Activated B cell treated with CpG ODN at 0.5 μM for 24 hours (primary cell): Measurements from ENCODE around the gene P3H1. TPM values are rescaled to one million over a fixed set of nuclear protein-coding genes. Genes with fewer than 3 reads are reported as not detected.

ENCODE experiments used
- ATAC-seq: fragments of 200-7000 bp; cut with Tn5 transposase; one replicate; pipeline ENCODE4 v1.10.0; 2021; ENCODE audit warnings: low read depth, mild to moderate bottlenecking, moderate library complexity
- CTCF ChIA-PET: fragments of 350-600 bp; sonication (Branson Sonifier 250); formaldehyde crosslinking; loops from one replicate; lab custom pipeline; 2021; ENCODE audit warnings: antibody characterized with exemption; lab: Charles Lee
- POLR2A ChIA-PET: fragments of 350-600 bp; sonication (Branson Sonifier 250); formaldehyde crosslinking; loops from one replicate; lab custom pipeline; 2021; ENCODE audit warnings: antibody characterized with exemption; lab: Charles Lee
- DNase-seq: peaks from one replicate; pipeline ENCODE4 v3.0.0; 2022
- H3K27ac Mint-ChIP-seq: one replicate; pipeline ENCODE4 v1.8.0; 2020; ENCODE audit warnings: mixed read lengths
- H3K27me3 Mint-ChIP-seq: one replicate; pipeline ENCODE4 v1.8.0; 2021; ENCODE audit warnings: mixed read lengths
- H3K36me3 Mint-ChIP-seq: one replicate; pipeline ENCODE4 v1.8.0; 2021; ENCODE audit warnings: low read depth, mixed read lengths
- H3K4me1 Mint-ChIP-seq: one replicate; pipeline ENCODE4 v1.8.0; 2021; ENCODE audit warnings: mixed read lengths
- H3K4me3 Mint-ChIP-seq: one replicate; pipeline ENCODE4 v1.8.0; 2020; ENCODE audit warnings: mild to moderate bottlenecking, mixed read lengths
- H3K9me3 Mint-ChIP-seq: one replicate; pipeline ENCODE4 v1.8.0; 2020; ENCODE audit warnings: mixed read lengths
- CTCF ChIP-seq: fragments of 200-600 bp; IDR thresholded peaks from one replicate; pipeline ENCODE4 v1.8.0; 2022; ENCODE audit warnings: antibody characterized with exemption, mild to moderate bottlenecking
- intact Hi-C: fragments of 100-400 bp; cut with micrococcal nuclease; formaldehyde crosslinking; loops from one replicate; pipeline ENCODE4 v1.15.1; 2024
- total RNA-seq: library from RNA; stranded (reverse); gene quantifications from 2 replicates; pipeline ENCODE4 v1.2.3, GENCODE V29; 2022

The P3H1 gene
- total RNA-seq, 1 donor from 2014 or later, result 27.1 TPM

- Mint-ChIP-seq H3K27ac (no peak overlapping the region), H3K9me3 (no peaks in the 10 kb centered on the region), H3K27me3 (no peaks in the 10 kb centered on the region), H3K36me3 (peaks cover 46% of the 10 kb centered on the region), H3K4me1 (no peaks in the 10 kb centered on the region), H3K4me3 (no peak overlapping the region)
- no peak for DNase-seq
- ATAC-seq, result no peak
- no peak for TF ChIP-seq CTCF
- ChIA-PET CTCF (no interaction called here), POLR2A (interaction anchor here (1.2 kb wide), 1 partner anchor 40 kb away, joined by 3 read pairs; the partner anchor contains the start of gene ZNF691)
- intact Hi-C loops, result no loop called here
Measured at GRCh38 chr1:42806593-42806992, 39.8 kb upstream of the P3H1 start.

- peaks cover 42% of the 10 kb centered on the region for H3K36me3 Mint-ChIP-seq
- H3K4me3 Mint-ChIP-seq, result no peak overlapping the region
- ChIA-PET CTCF (no interaction called here), POLR2A (interaction anchor here (1.2 kb wide), 1 partner anchor 40 kb away, joined by 3 read pairs; the partner anchor contains the start of gene ZNF691)
- H3K4me1 Mint-ChIP-seq, result no peaks in the 10 kb centered on the region
- no peak overlapping the region for H3K27ac Mint-ChIP-seq
- TF ChIP-seq CTCF, result no peak
- H3K27me3 Mint-ChIP-seq, result no peaks in the 10 kb centered on the region
- no peaks in the 10 kb centered on the region for H3K9me3 Mint-ChIP-seq
- DNase-seq, result no peak
- ATAC-seq, result no peak
- intact Hi-C loops, result no loop called here
Measured at GRCh38 chr1:42806171-42806570, 39.3 kb upstream of the P3H1 start.

- POLR2A ChIA-PET, result no interaction called here
- Mint-ChIP-seq H3K9me3 (no peaks in the 10 kb centered on the region), H3K4me3 (no peak overlapping the region), H3K27me3 (no peaks in the 10 kb centered on the region), H3K27ac (no peak overlapping the region), H3K4me1 (no peaks in the 10 kb centered on the region), H3K36me3 (peaks cover 21% of the 10 kb centered on the region)
- DNase-seq, result no peak
- CTCF ChIA-PET, result no interaction called here
- no peak for ATAC-seq
- intact Hi-C loops, result no loop called here
- TF ChIP-seq CTCF, result no peak
Measured at GRCh38 chr1:42801832-42802473, 35.1 kb upstream of the P3H1 start.

- POLR2A ChIA-PET, result no interaction called here
- no peak overlapping the region for H3K27ac Mint-ChIP-seq
Measured at GRCh38 chr1:42797979-42798378, 31.2 kb upstream of the P3H1 start.

GRCh38 chr1:42797414-42797813 lies 30.6 kb upstream of the P3H1 start:
- Mint-ChIP-seq H3K36me3 (no peaks in the 10 kb centered on the region), H3K9me3 (no peaks in the 10 kb centered on the region), H3K27ac (no peak overlapping the region), H3K4me1 (no peaks in the 10 kb centered on the region), H3K4me3 (no peak overlapping the region), H3K27me3 (no peaks in the 10 kb centered on the region)
- no peak for ATAC-seq
- ChIA-PET POLR2A (no interaction called here), CTCF (no interaction called here)
- TF ChIP-seq CTCF, result no peak
- intact Hi-C loops, result no loop called here
- no peak for DNase-seq

More at GRCh38 chr1:42797979-42798378, 31.2 kb upstream of the P3H1 start:
- no peak for TF ChIP-seq CTCF
- H3K4me1 Mint-ChIP-seq, result no peaks in the 10 kb centered on the region
- no peaks in the 10 kb centered on the region for H3K9me3 Mint-ChIP-seq
- H3K4me3 Mint-ChIP-seq, result no peak overlapping the region
- CTCF ChIA-PET, result no interaction called here
- H3K36me3 Mint-ChIP-seq, result no peaks in the 10 kb centered on the region
- intact Hi-C loops, result no loop called here
- DNase-seq (no peak), ATAC-seq (no peak)
- H3K27me3 Mint-ChIP-seq, result no peaks in the 10 kb centered on the region
